ENCODE data around the gene TMEM220.

The TMEM220 gene

GRCh38 chr17:10664571-10664970, 65.3 kb downstream of the TMEM220 start:
- DNase-seq (ENCODE audit: low read depth in 2 of 2), result no peak
